HG03378 (cell line): Measurements from ENCODE around the gene LYPD6B.

Source experiments
- ATAC-seq: cut with Tn5 transposase; IDR thresholded peaks from one replicate; pipeline ENCODE4 v1.9.1; 2021; ENCODE audit warnings: mild to moderate bottlenecking, moderate library complexity; ENCODE audit not compliant: unreplicated experiment

LYPD6B gene

GRCh38 chr2:149155988-149156387, 117.5 kb downstream of the LYPD6B start:
- no peak for ATAC-seq

GRCh38 chr2:149156971-149157740, 118.7 kb downstream of the LYPD6B start:
- no peak for ATAC-seq

- no peak for ATAC-seq
These were observed 120.5 kb downstream of the LYPD6B start for GRCh38 chr2:149158957-149159356.

- ATAC-seq: no peak
These were observed 121.7 kb downstream of the LYPD6B start for GRCh38 chr2:149160195-149160594.

GRCh38 chr2:149160701-149161217, 122.3 kb downstream of the LYPD6B start:
- ATAC-seq: peak; percentile 99

- ATAC-seq: no peak
These were observed 123.2 kb downstream of the LYPD6B start for GRCh38 chr2:149161481-149162225.

GRCh38 chr2:149164296-149164695, 125.8 kb downstream of the LYPD6B start:
- ATAC-seq: no peak

- no peak for ATAC-seq
These were observed 126.3 kb downstream of the LYPD6B start for GRCh38 chr2:149164827-149165226.

- ATAC-seq: peak; percentile 86
These were observed 128.7 kb downstream of the LYPD6B start for GRCh38 chr2:149167001-149167780.

- ATAC-seq: no peak
These were observed 129.4 kb downstream of the LYPD6B start for GRCh38 chr2:149167941-149168340.

GRCh38 chr2:149169656-149170055, 131.2 kb downstream of the LYPD6B start:
- ATAC-seq: no peak

- no peak for ATAC-seq
These were observed 131.7 kb downstream of the LYPD6B start for GRCh38 chr2:149170156-149170555.

- ATAC-seq: no peak
These were observed 132.4 kb downstream of the LYPD6B start for GRCh38 chr2:149170911-149171310.

- ATAC-seq: no peak
These were observed 134.7 kb downstream of the LYPD6B start for GRCh38 chr2:149173220-149173619.

- ATAC-seq: no peak
These were observed 137.5 kb downstream of the LYPD6B start for GRCh38 chr2:149175956-149176355.

- no peak for ATAC-seq
These were observed 140.1 kb downstream of the LYPD6B start for GRCh38 chr2:149178612-149179011.

GRCh38 chr2:149180226-149180875, 141.9 kb downstream of the LYPD6B start:
- no peak for ATAC-seq

- ATAC-seq: no peak
These were observed 144.7 kb downstream of the LYPD6B start for GRCh38 chr2:149183187-149183586.

- ATAC-seq: no peak
These were observed 146.5 kb downstream of the LYPD6B start for GRCh38 chr2:149184991-149185390.

GRCh38 chr2:149185942-149186490, 147.5 kb downstream of the LYPD6B start:
- no peak for ATAC-seq
